ENCODE results near the gene OAF.

The OAF gene

GRCh38 chr11:120261321-120261720 lies 50.5 kb downstream of the OAF start:
- TF ChIP-seq CEBPB (IDR thresholded peaks at IDR 0.05) (no peak), YY1 (IDR thresholded peaks at IDR 0.05; ENCODE audit: low read depth) (no peak), TCF12 (IDR thresholded peaks at IDR 0.05; ENCODE audit: low read depth) (no peak), CREB1 (IDR thresholded peaks at IDR 0.05; ENCODE audit: low read depth) (no peak)
- TF ChIP-seq, protein P1, sequence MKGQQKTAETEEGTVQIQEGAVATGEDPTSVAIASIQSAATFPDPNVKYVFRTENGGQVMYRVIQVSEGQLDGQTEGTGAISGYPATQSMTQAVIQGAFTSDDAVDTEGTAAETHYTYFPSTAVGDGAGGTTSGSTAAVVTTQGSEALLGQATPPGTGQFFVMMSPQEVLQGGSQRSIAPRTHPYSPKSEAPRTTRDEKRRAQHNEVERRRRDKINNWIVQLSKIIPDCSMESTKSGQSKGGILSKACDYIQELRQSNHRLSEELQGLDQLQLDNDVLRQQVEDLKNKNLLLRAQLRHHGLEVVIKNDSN (IDR thresholded peaks at IDR 0.05) = no peak

DNA sequence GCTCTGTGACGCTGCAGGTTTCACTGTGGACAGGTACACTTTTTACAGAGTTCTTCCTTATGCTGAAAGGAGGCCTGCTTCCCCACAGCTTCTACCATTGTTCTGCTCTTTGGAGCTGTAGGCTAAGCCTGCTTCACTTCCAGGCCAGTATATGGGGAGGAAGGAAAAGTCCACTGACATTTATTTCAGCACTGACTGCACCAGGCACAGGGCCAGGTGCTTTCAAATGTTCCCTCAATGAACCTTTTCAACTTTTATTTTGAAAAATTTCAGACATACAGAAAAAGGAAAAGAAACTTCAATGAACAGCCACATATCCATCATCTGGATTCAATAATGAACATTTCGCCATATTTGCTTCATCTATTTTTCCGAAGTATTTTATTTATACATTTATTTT lies 51.1 kb downstream of the OAF start:
- TF ChIP-seq TAF1 (IDR thresholded peaks at IDR 0.05; ENCODE audit: low read depth) (no peak), TCF12 (IDR thresholded peaks at IDR 0.05; ENCODE audit: low read depth) (no peak), RAD21 (IDR thresholded peaks at IDR 0.05; ENCODE audit: low read depth) (no peak), TEAD4 (IDR thresholded peaks at IDR 0.05) (no peak), CEBPB (IDR thresholded peaks at IDR 0.05) (no peak), EP300 (IDR thresholded peaks at IDR 0.05; ENCODE audit: borderline replicate concordance) (no peak), NFIC (IDR thresholded peaks at IDR 0.05) (no peak), ZBTB7A (IDR thresholded peaks at IDR 0.05; ENCODE audit: low read depth) (no peak), EGR1 (IDR thresholded peaks at IDR 0.05) (no peak), REST (IDR thresholded peaks at IDR 0.05; ENCODE audit: low read depth) (no peak), YY1 (IDR thresholded peaks at IDR 0.05; ENCODE audit: low read depth) (no peak), MAX (IDR thresholded peaks at IDR 0.05) (no peak), CREB1 (IDR thresholded peaks at IDR 0.05; ENCODE audit: low read depth) (no peak), FOXM1 (IDR thresholded peaks at IDR 0.05; ENCODE audit: borderline replicate concordance, low read depth) (no peak)
- TF ChIP-seq, protein P1 (IDR thresholded peaks at IDR 0.05) = no peak

- TF ChIP-seq RAD21 (IDR thresholded peaks at IDR 0.05; ENCODE audit: low read depth) = no peak
- no peak for TF ChIP-seq NFIC (IDR thresholded peaks at IDR 0.05)
- TF ChIP-seq EGR1 (IDR thresholded peaks at IDR 0.05) = no peak
- TF ChIP-seq TCF12 (IDR thresholded peaks at IDR 0.05; ENCODE audit: low read depth) = no peak
- TF ChIP-seq MAX (IDR thresholded peaks at IDR 0.05) = no peak
- no peak for TF ChIP-seq REST (IDR thresholded peaks at IDR 0.05; ENCODE audit: low read depth)
- no peak for TF ChIP-seq TEAD4 (IDR thresholded peaks at IDR 0.05)
- no peak for TF ChIP-seq CREB1 (IDR thresholded peaks at IDR 0.05; ENCODE audit: low read depth)
- TF ChIP-seq TAF1 (IDR thresholded peaks at IDR 0.05; ENCODE audit: low read depth) = no peak
- TF ChIP-seq ZBTB7A (IDR thresholded peaks at IDR 0.05; ENCODE audit: low read depth) = no peak
- no peak for TF ChIP-seq CEBPB (IDR thresholded peaks at IDR 0.05)
- no peak for TF ChIP-seq EP300 (IDR thresholded peaks at IDR 0.05; ENCODE audit: borderline replicate concordance)
- TF ChIP-seq, protein P1 (IDR thresholded peaks at IDR 0.05) = no peak
Observed at GRCh38 chr11:120267319-120267718, 56.5 kb downstream of the OAF start.

- no peak for TF ChIP-seq CREB1 (IDR thresholded peaks at IDR 0.05; ENCODE audit: low read depth)
- TF ChIP-seq YY1 (IDR thresholded peaks at IDR 0.05; ENCODE audit: low read depth) = no peak
- TF ChIP-seq MAX (IDR thresholded peaks at IDR 0.05) = no peak
- TF ChIP-seq EP300 (IDR thresholded peaks at IDR 0.05; ENCODE audit: borderline replicate concordance) = no peak
- TF ChIP-seq CEBPB (IDR thresholded peaks at IDR 0.05) = no peak
- TF ChIP-seq EGR1 (IDR thresholded peaks at IDR 0.05) = no peak
- TF ChIP-seq TEAD4 (IDR thresholded peaks at IDR 0.05) = no peak
- no peak for TF ChIP-seq TAF1 (IDR thresholded peaks at IDR 0.05; ENCODE audit: low read depth)
- no peak for TF ChIP-seq TCF12 (IDR thresholded peaks at IDR 0.05; ENCODE audit: low read depth)
Observed at GRCh38 chr11:120268686-120269085, 57.9 kb downstream of the OAF start.

DNA sequence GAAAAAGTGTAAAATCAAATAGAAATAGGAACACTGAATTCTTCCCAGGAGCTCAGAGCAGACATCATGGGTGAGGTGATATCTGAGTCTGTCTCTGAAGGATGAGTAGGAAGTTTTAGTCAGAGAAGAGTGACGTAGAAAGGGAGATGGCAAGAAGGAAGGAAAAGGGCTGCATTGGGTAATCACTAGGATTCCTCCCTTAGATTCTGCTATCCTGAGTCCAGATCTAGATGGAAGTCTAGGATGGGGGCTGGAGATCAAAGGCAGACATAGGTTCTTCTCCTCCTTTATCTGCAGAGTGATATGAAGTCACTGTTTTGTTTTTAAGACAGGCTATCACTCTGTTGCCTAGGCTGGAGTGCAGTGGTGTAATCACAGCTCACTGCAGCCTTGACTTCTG lies 59.6 kb downstream of the OAF start:
- TF ChIP-seq EGR1 (IDR thresholded peaks at IDR 0.05) = no peak
- TF ChIP-seq NFIC (IDR thresholded peaks at IDR 0.05) = no peak
- TF ChIP-seq EP300 (IDR thresholded peaks at IDR 0.05; ENCODE audit: borderline replicate concordance) = no peak
- TF ChIP-seq FOXM1 (IDR thresholded peaks at IDR 0.05; ENCODE audit: borderline replicate concordance, low read depth) = no peak
- TF ChIP-seq ZBTB7A (IDR thresholded peaks at IDR 0.05; ENCODE audit: low read depth) = no peak
- no peak for TF ChIP-seq TCF12 (IDR thresholded peaks at IDR 0.05; ENCODE audit: low read depth)
- TF ChIP-seq, protein P1 (IDR thresholded peaks at IDR 0.05) = no peak
- TF ChIP-seq YY1 (IDR thresholded peaks at IDR 0.05; ENCODE audit: low read depth) = no peak
- no peak for TF ChIP-seq CREB1 (IDR thresholded peaks at IDR 0.05; ENCODE audit: low read depth)
- no peak for TF ChIP-seq RAD21 (IDR thresholded peaks at IDR 0.05; ENCODE audit: low read depth)
- no peak for TF ChIP-seq TAF1 (IDR thresholded peaks at IDR 0.05; ENCODE audit: low read depth)
- TF ChIP-seq REST (IDR thresholded peaks at IDR 0.05; ENCODE audit: low read depth) = no peak
- TF ChIP-seq MAX (IDR thresholded peaks at IDR 0.05) = no peak
- TF ChIP-seq TEAD4 (IDR thresholded peaks at IDR 0.05) = no peak
- TF ChIP-seq CEBPB (IDR thresholded peaks at IDR 0.05) = no peak
